HCT116 (cell line): ENCODE results near the gene MAGI3. TPM values are rescaled to one million over a fixed set of nuclear protein-coding genes. Genes with fewer than 3 reads are reported as not detected.

ENCODE experiments used
- ATAC-seq: fragments of 200-7000 bp; cut with Tn5 transposase; 2 replicates; pipeline ENCODE4 v1.9.1; 2020; ENCODE audit warnings: mild to moderate bottlenecking, moderate library complexity
- BruUV-seq: library from RNA; stranded (reverse); fragments of 400-500 nt; replicated peaks from 2 replicates; lab custom pipeline; 2021; lab: Mats Ljungman, UMichigan
- CTCF ChIA-PET: fragments of 300-600 bp; sonication (Branson Sonifier 250); formaldehyde crosslinking; loops from one replicate; lab custom pipeline; 2021; ENCODE audit warnings: antibody characterized with exemption; lab: Charles Lee
- POLR2A ChIA-PET: fragments of 300-600, 350-600 bp; sonication (Branson Sonifier 250); formaldehyde crosslinking; loops from one replicate; lab custom pipeline; 2021; ENCODE audit warnings: antibody characterized with exemption; lab: Charles Lee
- RAD21 ChIA-PET, 2 experiments: fragments of 300-600 bp; sonication (Branson Sonifier 250); formaldehyde crosslinking; loops; one replicate each; lab custom pipeline; 2023; ENCODE audit warnings: low total read pairs in 2 of 2; ENCODE audit not compliant: uncharacterized antibody in 2 of 2, unreplicated experiment in 2 of 2, low non-redundant PET in 1 of 2; lab: Charles Lee
- DNase-seq: peaks from one replicate; pipeline ENCODE4 v3.0.0-alpha.2; 2010; ENCODE audit warnings: low read depth, low spot score
- H2AFZ ChIP-seq: fragments of 200-600 bp; shearing (Covaris generic), sonication (generic); 2 replicates; pipeline ENCODE4 v1.6.1; 2017; ENCODE audit warnings: low read depth, mixed run types, mixed read lengths, antibody characterized with exemption, low read length; ENCODE audit not compliant: poor library complexity, severe bottlenecking
- H3K27ac ChIP-seq: 2 replicates; pipeline ENCODE4 v1.5.1; 2012; ENCODE audit warnings: low read depth, low read length
- H3K27me3 ChIP-seq: fragments of 200-600 bp; sonication (generic); 2 replicates; pipeline ENCODE4 v1.6.1; 2016; ENCODE audit warnings: mixed run types, low read length, mixed read lengths; ENCODE audit not compliant: insufficient read depth
- H3K36me3 ChIP-seq, 2 experiments: fragments of 200-500 bp in 1 of 2; fragments of 200-600 bp in 1 of 2; sonication (Bioruptor generic) in 1 of 2; sonication (generic) in 1 of 2; 2 replicates each; pipeline versions ENCODE4 v1.5.1 to v1.6.1; 2014 to 2016; ENCODE audit warnings: low read length in 2 of 2, inconsistent platforms in 1 of 2, mixed read lengths in 1 of 2, mixed run types in 1 of 2; ENCODE audit not compliant: insufficient read depth in 2 of 2, control insufficient read depth in 1 of 2
- H3K4me1 ChIP-seq, 2 experiments: fragments of 200-600 bp in 1 of 2; sonication (generic) in 1 of 2; 2 replicates each; pipeline versions ENCODE4 v1.5.1 to v1.6.1; 2012 to 2017; ENCODE audit warnings: low read length in 2 of 2, inconsistent platforms in 1 of 2, mild to moderate bottlenecking in 1 of 2, mixed read lengths in 1 of 2, mixed run types in 1 of 2, moderate library complexity in 1 of 2; ENCODE audit not compliant: insufficient read depth in 2 of 2, control insufficient read depth in 1 of 2
- H3K4me2 ChIP-seq: fragments of 200-600 bp; sonication (generic); 2 replicates; pipeline ENCODE4 v1.6.1; 2017; ENCODE audit warnings: mixed run types, low read length, mixed read lengths
- H3K4me3 ChIP-seq, 2 experiments: fragments of 200-600 bp in 1 of 2; sonication (generic) in 1 of 2; replicated peaks in 1 of 2; 2 replicates each; pipeline ENCODE4 v1.5.1; 2011 to 2016; ENCODE audit warnings: low read length in 2 of 2, control low read depth in 1 of 2, low read depth in 1 of 2, mild to moderate bottlenecking in 1 of 2, mixed read lengths in 1 of 2, mixed run types in 1 of 2
- H3K79me2 ChIP-seq: fragments of 200-600 bp; sonication (generic); 2 replicates; pipeline ENCODE4 v1.6.1; 2017; ENCODE audit warnings: mild to moderate bottlenecking, mixed run types, low read length, moderate library complexity, mixed read lengths; ENCODE audit not compliant: insufficient read depth
- H3K9ac ChIP-seq: fragments of 200-600 bp; sonication (generic); 2 replicates; pipeline ENCODE4 v1.6.1; 2016; ENCODE audit warnings: low read length, mixed read lengths
- H3K9me2 ChIP-seq: fragments of 200-600 bp; sonication (generic), shearing (Covaris generic); 2 replicates; pipeline ENCODE4 v1.6.1; 2017; ENCODE audit warnings: mixed run types, mild to moderate bottlenecking, moderate library complexity; ENCODE audit not compliant: insufficient read depth
- H3K9me3 ChIP-seq, 2 experiments: fragments of 200-500 bp in 1 of 2; fragments of 200-600 bp in 1 of 2; sonication (Bioruptor generic) in 1 of 2; sonication (generic) in 1 of 2; 2 replicates each; pipeline ENCODE4 v1.6.1; 2014 to 2017; ENCODE audit warnings: low read length in 2 of 2, mixed read lengths in 2 of 2, inconsistent platforms in 1 of 2, low read depth in 1 of 2, mild to moderate bottlenecking in 1 of 2, mixed run types in 1 of 2, moderate library complexity in 1 of 2; ENCODE audit not compliant: control insufficient read depth in 1 of 2, insufficient read depth in 1 of 2
- H4K20me1 ChIP-seq: fragments of 200-600 bp; sonication (generic), shearing (Covaris generic); 2 replicates; pipeline ENCODE4 v1.6.1; 2017; ENCODE audit warnings: mixed run types, mild to moderate bottlenecking, moderate library complexity; ENCODE audit not compliant: insufficient read depth
- ATF3 ChIP-seq: IDR thresholded peaks from 2 replicates; pipeline ENCODE4 v1.6.1; 2012
- CBX3 ChIP-seq: IDR thresholded peaks from 2 replicates; pipeline ENCODE4 v1.6.1; 2012; ENCODE audit warnings: low read depth
- CTCF ChIP-seq, 3 experiments: fragments of 200-600 bp in 1 of 3; sonication (generic) in 1 of 3; IDR thresholded peaks in 2 of 3; conservative IDR thresholded peaks in 1 of 3; 2 replicates each; pipeline ENCODE4 v1.5.1; 2012 to 2017; ENCODE audit warnings: low read depth in 2 of 3, low read length in 2 of 3, antibody characterized with exemption in 1 of 3, borderline replicate concordance in 1 of 3, control low read depth in 1 of 3, mild to moderate bottlenecking in 1 of 3, mixed read lengths in 1 of 3, mixed run types in 1 of 3, moderate library complexity in 1 of 3; ENCODE audit not compliant: insufficient read depth in 1 of 3
- EGR1 ChIP-seq: IDR thresholded peaks from 2 replicates; pipeline ENCODE4 v1.6.1; 2012; ENCODE audit warnings: low read depth
- ELF1 ChIP-seq: IDR thresholded peaks from 2 replicates; pipeline ENCODE4 v1.6.1; 2012; ENCODE audit warnings: low read depth, borderline replicate concordance
- EZH2phosphoT487 ChIP-seq: fragments of 200-600 bp; IDR thresholded peaks from 2 replicates; pipeline ENCODE4 v1.6.1; 2018; ENCODE audit warnings: antibody characterized with exemption, borderline replicate concordance
- FOSL1 ChIP-seq: IDR thresholded peaks from 2 replicates; pipeline ENCODE4 v1.6.1; 2012; ENCODE audit warnings: low read depth
- MAX ChIP-seq: IDR thresholded peaks from 2 replicates; pipeline ENCODE4 v1.6.1; 2012
- POLR2A ChIP-seq: IDR thresholded peaks from 2 replicates; pipeline ENCODE4 v1.7.0; 2011; ENCODE audit warnings: borderline replicate concordance; ENCODE audit not compliant: insufficient read depth, insufficient read length; ENCODE audit errors: extremely low read depth
- POLR2AphosphoS5 ChIP-seq: IDR thresholded peaks from 2 replicates; pipeline ENCODE4 v1.6.1; 2011; ENCODE audit warnings: mild to moderate bottlenecking, low read depth, low read length, moderate library complexity
- SRF ChIP-seq: IDR thresholded peaks from 2 replicates; pipeline ENCODE4 v1.6.1; 2012; ENCODE audit warnings: low read depth
- TCF7L2 ChIP-seq: IDR thresholded peaks from 2 replicates; pipeline ENCODE4 v1.7.0; 2011; ENCODE audit warnings: borderline replicate concordance, inconsistent platforms; ENCODE audit not compliant: insufficient read depth, insufficient read length; ENCODE audit errors: extremely low read depth
- ZBTB33 ChIP-seq: IDR thresholded peaks from 2 replicates; pipeline ENCODE4 v1.6.1; 2011; ENCODE audit warnings: mild to moderate bottlenecking, low read length, moderate library complexity; ENCODE audit not compliant: insufficient replicate concordance; ENCODE audit errors: extremely low read depth
- ZFX ChIP-seq: fragments of 450-650 bp; IDR thresholded peaks from 2 replicates; pipeline ENCODE4 v1.6.1; 2017
- intact Hi-C: fragments of 100-400 bp; cut with micrococcal nuclease; formaldehyde crosslinking; loops from 2 replicates; pipeline ENCODE4 v1.10.0; 2022
- total RNA-seq: library from RNA; stranded (reverse); gene quantifications from one replicate; pipeline ENCODE4 v1.2.1, GENCODE V29; 2021; ENCODE audit not compliant: unreplicated experiment

The MAGI3 gene
- total RNA-seq, 1 experiment from 2014 or later = 11.8 TPM

- Histone ChIP-seq H3K9me3 (no peaks in the 10 kb centered on the region), H2AFZ (no peak overlapping the region), H3K4me2 (no peak overlapping the region), H3K4me3 (no peak overlapping the region), H4K20me1 (no peaks in the 10 kb centered on the region), H3K9ac (no peak overlapping the region), H3K27me3 (no peaks in the 10 kb centered on the region), H3K36me3 (no peaks in the 10 kb centered on the region), H3K9me2 (no peaks in the 10 kb centered on the region)
- CTCF ChIA-PET = no interaction called here
- DNase-seq (no peak), ATAC-seq (no peak)
- RAD21 ChIA-PET = no interaction called here
- TF ChIP-seq SRF (no peak), EGR1 (no peak), POLR2AphosphoS5 (no peak), ZFX (no peak), ELF1 (no peak), FOSL1 (no peak), MAX (no peak), CBX3 (no peak)
- TF ChIP-seq, all 23 proteins: peak for 0
- POLR2A ChIA-PET = no interaction called here
- H3K79me2 ChIP-seq = no peaks in the 10 kb centered on the region
- no TSS peak for BruUV-seq
- H3K27ac ChIP-seq = no peak overlapping the region
- intact Hi-C loops = no loop called here
- H3K4me1 ChIP-seq = peaks cover 3 to 10% of the 10 kb centered on the region in 2 experiments; a peak in 3 of 4 replicates
These were observed 274.8 kb downstream of the MAGI3 start for GRCh38 chr1:113665071-113665470.

GRCh38 chr1:113666126-113666525 is 275.8 kb downstream of the MAGI3 start:
- H3K79me2 ChIP-seq = no peaks in the 10 kb centered on the region
- POLR2A ChIA-PET = no interaction called here
- no peak for TF ChIP-seq SRF
- TF ChIP-seq CTCF (IDR thresholded peaks at IDR 0.05 in 2 of 3, conservative IDR thresholded peaks at IDR 0.05 in 1 of 3; ENCODE audit: borderline replicate concordance in 1 of 3, insufficient read depth in 1 of 3, low read depth in 2 of 3, low read length in 2 of 3) = no peak
- TF ChIP-seq ELF1 = no peak
- no peak for TF ChIP-seq ATF3
- TF ChIP-seq POLR2A = no peak
- TF ChIP-seq EZH2phosphoT487 = no peak
- no peak for TF ChIP-seq MAX
- no peak for TF ChIP-seq ZBTB33
- no peak for TF ChIP-seq TCF7L2

More at GRCh38 chr1:113666126-113666525, 275.8 kb downstream of the MAGI3 start:
- Histone ChIP-seq H3K4me2 (no peak overlapping the region), H3K9me3 (no peaks in the 10 kb centered on the region), H3K9ac (no peak overlapping the region), H4K20me1 (no peaks in the 10 kb centered on the region), H3K9me2 (no peaks in the 10 kb centered on the region), H3K27ac (no peak overlapping the region), H3K36me3 (no peaks in the 10 kb centered on the region), H3K27me3 (no peaks in the 10 kb centered on the region), H3K4me1 (peaks cover 3 to 10% of the 10 kb centered on the region in 2 experiments; a peak in 3 of 4 replicates), H2AFZ (no peak overlapping the region), H3K4me3 (no peak overlapping the region)
- DNase-seq (no peak), ATAC-seq (no peak)
- intact Hi-C loops = no loop called here
- no TSS peak for BruUV-seq
- ChIA-PET CTCF (no interaction called here), RAD21 (no interaction called here)
